Stimulated activated naive B cell treated with anti-CD40 and anti-IgM and Interleukin-4, amounts not matched to agents 10 μg/mL and 1 μg/mL and 100 μg/mL, for 72 hours (primary cell): ENCODE measurements around the gene LRRC71.

Source experiments
- ATAC-seq, 2 donors: fragments of 150-1000 bp; cut with Tn5 transposase; replicated peaks; 2 replicates each; pipeline ENCODE4 v1.10.0; 2021; ENCODE audit warnings: moderate library complexity in 1 of 2
- DNase-seq: peaks from one replicate; pipeline ENCODE4 v3.0.0; 2021
- H3K27ac Mint-ChIP-seq: one replicate; pipeline ENCODE4 v1.8.0; 2022; ENCODE audit warnings: mild to moderate bottlenecking, mixed read lengths
- H3K27me3 Mint-ChIP-seq, 2 donors: one replicate each; pipeline ENCODE4 v1.8.0; 2022; ENCODE audit warnings: mixed read lengths in 2 of 2
- H3K36me3 Mint-ChIP-seq, 2 donors: one replicate each; pipeline ENCODE4 v1.8.0; 2022; ENCODE audit warnings: mixed read lengths in 2 of 2, mild to moderate bottlenecking in 1 of 2
- H3K4me1 Mint-ChIP-seq, 2 donors: one replicate each; pipeline ENCODE4 v1.8.0; 2022; ENCODE audit warnings: mixed read lengths in 2 of 2, mild to moderate bottlenecking in 1 of 2
- H3K4me3 Mint-ChIP-seq, 2 donors: one replicate each; pipeline ENCODE4 v1.8.0; 2022; ENCODE audit warnings: mild to moderate bottlenecking in 2 of 2, mixed read lengths in 2 of 2, moderate library complexity in 1 of 2
- H3K9me3 Mint-ChIP-seq, 2 donors: one replicate each; pipeline ENCODE4 v1.8.0; 2022; ENCODE audit warnings: mixed read lengths in 2 of 2, mild to moderate bottlenecking in 1 of 2

Gene LRRC71

DNA sequence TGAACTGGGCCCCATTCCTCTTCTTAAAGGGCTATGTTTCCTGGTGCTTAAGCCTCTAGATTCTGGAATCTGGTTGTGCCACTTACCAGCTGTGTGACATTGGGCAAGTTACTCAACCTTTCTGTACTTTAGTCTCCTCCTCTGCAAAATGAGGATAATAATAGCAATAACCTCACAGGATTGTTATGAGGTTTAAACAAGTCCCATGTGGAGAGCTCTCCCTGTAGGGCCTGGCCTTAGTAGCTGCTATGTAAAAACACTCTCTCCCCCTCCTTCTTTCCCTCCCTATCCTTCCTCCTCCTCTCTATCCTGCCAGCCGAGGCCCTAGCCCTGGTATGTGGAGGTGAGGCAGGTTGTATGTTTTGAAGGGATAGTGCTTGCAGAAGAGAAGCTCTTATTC, 35.1 kb upstream of the LRRC71 start:
- no peaks in the 10 kb centered on the region for H3K36me3 Mint-ChIP-seq
- peaks cover 0 to 3% of the 10 kb centered on the region in 2 donors for H3K4me1 Mint-ChIP-seq
- no peak overlapping the region for H3K27ac Mint-ChIP-seq
- H3K9me3 Mint-ChIP-seq: no peaks in the 10 kb centered on the region
- H3K27me3 Mint-ChIP-seq: peaks cover 74 to 84% of the 10 kb centered on the region in 2 donors
- no peak for DNase-seq
- no peak for ATAC-seq
- no peak overlapping the region for H3K4me3 Mint-ChIP-seq

- H3K4me3 Mint-ChIP-seq: no peak overlapping the region
- peaks cover 72 to 85% of the 10 kb centered on the region in 2 donors for H3K27me3 Mint-ChIP-seq
- peaks cover 0 to 5% of the 10 kb centered on the region in 2 donors for H3K4me1 Mint-ChIP-seq
Observed at GRCh38 chr1:156885880-156886355, 34.5 kb upstream of the LRRC71 start.

GRCh38 chr1:156886583-156887281, 33.7 kb upstream of the LRRC71 start:
- Mint-ChIP-seq H3K27me3 (peaks cover 75 to 91% of the 10 kb centered on the region in 2 donors), H3K4me1 (peaks cover under 1 to 5% of the 10 kb centered on the region in 2 donors), H3K27ac (no peak overlapping the region), H3K36me3 (no peaks in the 10 kb centered on the region), H3K9me3 (no peaks in the 10 kb centered on the region), H3K4me3 (no peak overlapping the region)
- no peak for ATAC-seq
- DNase-seq: no peak

More at GRCh38 chr1:156885880-156886355, 34.5 kb upstream of the LRRC71 start:
- ATAC-seq (no peak), DNase-seq (no peak)
- Mint-ChIP-seq H3K9me3 (no peaks in the 10 kb centered on the region), H3K27ac (no peak overlapping the region), H3K36me3 (no peaks in the 10 kb centered on the region)

DNA sequence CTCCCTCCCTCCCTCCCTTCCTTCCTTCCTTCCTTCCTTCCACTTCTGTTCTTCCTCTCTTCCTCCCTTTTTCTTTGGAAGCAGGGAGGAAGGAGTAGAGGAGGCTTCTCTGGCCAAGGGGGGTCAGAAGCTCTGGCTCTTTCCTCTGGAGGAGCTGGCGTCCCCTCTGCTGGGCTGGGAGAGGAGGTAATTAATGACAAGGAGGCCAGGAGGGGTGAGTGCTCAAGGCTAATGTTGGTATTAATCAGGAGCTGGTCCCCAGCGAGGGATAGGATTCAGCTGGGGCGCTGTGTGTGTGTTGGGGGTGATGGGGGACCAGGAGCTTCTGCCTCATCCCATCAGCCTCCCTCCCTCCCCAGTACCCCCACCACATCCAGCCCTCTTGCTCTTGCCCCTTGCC, 33.1 kb upstream of the LRRC71 start:
- peaks cover 3 to 11% of the 10 kb centered on the region in 2 donors for H3K4me1 Mint-ChIP-seq

GRCh38 chr1:156887734-156888133, 32.7 kb upstream of the LRRC71 start:
- H3K9me3 Mint-ChIP-seq: no peaks in the 10 kb centered on the region
- DNase-seq: no peak
- no peak for ATAC-seq
- no peak overlapping the region for H3K4me3 Mint-ChIP-seq
- H3K36me3 Mint-ChIP-seq: no peaks in the 10 kb centered on the region
- no peak overlapping the region for H3K27ac Mint-ChIP-seq
- peaks cover 72 to 92% of the 10 kb centered on the region in 2 donors for H3K27me3 Mint-ChIP-seq
- peaks cover 3 to 14% of the 10 kb centered on the region in 2 donors for H3K4me1 Mint-ChIP-seq

More for the DNA sequence above, 33.1 kb upstream of the LRRC71 start:
- Mint-ChIP-seq H3K27me3 (peaks cover 73 to 91% of the 10 kb centered on the region in 2 donors), H3K9me3 (no peaks in the 10 kb centered on the region), H3K4me3 (no peak overlapping the region), H3K27ac (no peak overlapping the region), H3K36me3 (no peaks in the 10 kb centered on the region)
- no peak for DNase-seq
- no peak for ATAC-seq

DNA sequence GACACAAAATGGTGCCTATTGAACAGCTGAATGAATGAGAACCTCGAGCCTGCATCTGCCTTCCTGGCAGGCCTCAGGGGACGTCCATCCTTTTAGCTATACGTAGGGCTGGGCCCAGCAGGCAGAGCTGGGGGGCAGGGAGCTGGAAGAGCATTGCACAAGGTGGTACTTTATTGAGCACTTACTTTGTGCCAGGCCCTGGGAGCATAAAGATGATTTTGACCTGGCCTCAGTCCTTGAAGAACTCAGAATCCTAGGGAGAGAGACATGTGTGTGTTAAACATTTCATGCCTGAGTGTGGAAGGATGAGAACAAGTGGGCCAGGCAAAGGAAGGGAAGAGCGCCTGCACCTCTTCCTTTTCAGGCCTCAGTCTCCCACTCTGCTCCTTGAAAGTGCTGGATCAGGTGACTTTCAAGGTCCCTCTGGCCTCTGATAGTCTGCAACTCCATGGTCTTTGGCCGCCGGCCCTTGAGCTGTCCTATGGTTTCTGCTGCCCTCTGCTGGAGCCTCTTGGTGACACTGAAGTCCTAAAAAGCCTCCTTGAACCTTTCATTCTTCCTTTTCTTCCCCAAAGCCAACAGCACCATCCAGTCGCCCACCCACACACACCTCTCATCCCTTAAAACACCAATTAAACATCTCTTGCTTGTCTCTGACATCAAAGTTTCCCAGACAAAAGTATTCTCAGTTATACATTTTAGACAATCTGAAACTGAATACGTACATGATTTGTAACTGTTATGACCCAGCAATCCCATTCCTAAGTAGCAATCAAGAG, 30.4 kb upstream of the LRRC71 start:
- Mint-ChIP-seq H3K4me3 (no peak overlapping the region), H3K27ac (no peak overlapping the region), H3K27me3 (peaks cover 64 to 87% of the 10 kb centered on the region in 2 donors), H3K4me1 (peaks cover 3 to 18% of the 10 kb centered on the region in 2 donors), H3K9me3 (no peaks in the 10 kb centered on the region), H3K36me3 (no peaks in the 10 kb centered on the region)
- peak; percentile 43 to 56 for ATAC-seq
- peak; percentile 32 for DNase-seq

DNA sequence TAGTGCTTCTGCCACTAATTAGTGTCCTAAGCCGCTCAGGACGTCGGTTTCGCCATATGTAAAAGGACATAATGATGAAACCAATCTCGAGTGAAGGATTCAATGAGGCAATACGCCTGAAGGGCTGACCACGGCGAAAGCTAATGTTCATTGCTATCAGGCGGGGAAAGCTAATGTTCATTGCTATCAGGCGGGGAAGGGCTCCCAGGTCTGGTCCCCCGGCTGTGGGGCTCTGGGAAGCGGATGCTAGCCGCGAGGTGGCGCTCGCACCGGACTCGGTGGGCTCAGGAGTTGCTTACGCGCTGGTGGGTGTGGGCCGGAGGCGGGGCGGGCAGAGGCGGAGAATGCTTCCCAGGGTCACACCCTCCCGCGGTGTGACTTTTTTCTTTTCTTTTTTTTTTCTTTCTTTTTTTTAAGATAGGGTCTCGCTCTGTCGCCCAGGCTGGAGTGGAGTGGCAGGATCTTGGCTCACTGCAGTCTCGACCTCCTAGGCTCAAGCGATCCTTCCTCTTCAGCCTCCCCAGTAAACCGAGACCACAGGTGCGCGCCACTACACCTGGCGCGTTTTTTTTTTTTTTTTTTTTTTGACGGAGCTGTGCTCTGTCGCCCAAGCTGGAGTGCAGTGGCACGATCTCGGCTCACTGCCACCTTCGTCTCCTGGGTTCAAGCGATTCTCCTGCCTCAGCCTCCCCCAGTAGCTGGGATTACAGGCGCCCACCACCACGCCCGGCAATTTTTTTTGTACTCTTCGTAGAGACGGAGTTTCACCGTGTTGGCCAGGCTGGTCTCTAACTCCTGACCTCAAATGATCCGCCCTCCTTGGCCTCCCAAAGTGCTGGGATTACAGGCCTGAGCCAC, 28.0 kb upstream of the LRRC71 start:
- Mint-ChIP-seq H3K4me1 (peaks cover 3 to 18% of the 10 kb centered on the region in 2 donors), H3K4me3 (peak overlapping the region; percentile 56 to 62), H3K27ac (peak overlapping the region; percentile 3), H3K27me3 (peaks cover 64 to 93% of the 10 kb centered on the region in 2 donors), H3K9me3 (no peaks in the 10 kb centered on the region), H3K36me3 (no peaks in the 10 kb centered on the region)
- ATAC-seq (peak; percentile 91 to 95), DNase-seq (peak; percentile 66)

- Mint-ChIP-seq H3K4me1 (peaks cover 3 to 18% of the 10 kb centered on the region in 2 donors), H3K4me3 (peak within 1 kb of the TSS; percentile 56 to 62), H3K9me3 (no peaks in the 10 kb centered on the region), H3K27ac (peak within 1 kb of the TSS; percentile 3), H3K27me3 (peaks cover 61 to 90% of the 10 kb centered on the region in 2 donors), H3K36me3 (no peaks in the 10 kb centered on the region)
- no peak for ATAC-seq
- no peak for DNase-seq
Observed at GRCh38 chr1:156893048-156893953, 27.1 kb upstream of the LRRC71 start, which contains the start of gene PEAR1. Gene PEAR1 (plus strand): TSS chr1:156893718. CDS start chr1:156903927, 10,209 bp downstream.

GRCh38 chr1:156894001-156894400, 26.4 kb upstream of the LRRC71 start:
- Mint-ChIP-seq H3K36me3 (no peaks in the 10 kb centered on the region), H3K27ac (no peak overlapping the region), H3K27me3 (peaks cover 62 to 90% of the 10 kb centered on the region in 2 donors), H3K4me3 (no peak overlapping the region), H3K4me1 (peaks cover 3 to 18% of the 10 kb centered on the region in 2 donors), H3K9me3 (no peaks in the 10 kb centered on the region)
- DNase-seq: no peak
- ATAC-seq: no peak

DNA sequence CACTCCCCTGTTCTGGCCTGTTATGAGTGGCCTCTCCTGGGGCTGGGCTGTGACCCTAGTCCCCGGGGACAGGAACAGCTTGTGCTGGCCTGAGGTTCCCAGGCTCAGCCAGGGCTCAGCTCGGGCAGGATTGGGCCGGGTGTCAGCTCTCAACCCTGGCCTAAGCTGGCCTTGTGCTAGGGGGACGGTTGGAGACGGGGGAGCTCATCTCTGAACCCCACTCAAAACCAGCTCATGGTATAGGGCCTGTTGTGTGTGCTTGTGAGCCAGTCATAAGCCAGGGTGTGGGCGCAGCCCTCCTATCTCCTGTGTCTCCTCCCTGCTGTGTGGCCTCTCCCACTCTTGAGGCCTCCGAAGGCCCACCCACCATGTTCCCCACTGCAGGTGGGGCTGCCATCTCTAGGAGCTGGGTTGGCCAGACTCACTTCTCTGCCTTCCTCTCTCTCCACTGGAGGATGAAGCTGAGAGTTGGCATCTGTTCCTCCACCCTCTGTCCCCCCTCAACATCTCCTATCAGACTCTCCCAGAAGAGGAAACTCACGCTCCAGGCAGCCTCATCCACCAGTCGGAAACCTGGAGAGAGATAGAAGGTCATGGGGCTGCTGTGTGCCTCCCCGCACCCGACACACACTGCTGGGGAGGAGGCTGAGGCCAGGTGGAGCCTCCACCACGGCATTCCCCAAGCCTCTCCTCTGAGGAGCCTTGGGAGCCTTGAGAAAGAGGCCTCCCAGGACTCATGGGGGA, 25.5 kb upstream of the LRRC71 start:
- H3K4me1 Mint-ChIP-seq: peaks cover 3 to 18% of the 10 kb centered on the region in 2 donors
- DNase-seq: no peak

GRCh38 chr1:156895455-156895812, 25.0 kb upstream of the LRRC71 start:
- ATAC-seq (no peak), DNase-seq (no peak)
- no peaks in the 10 kb centered on the region for H3K9me3 Mint-ChIP-seq
- H3K27ac Mint-ChIP-seq: no peak overlapping the region
- H3K4me1 Mint-ChIP-seq: peaks cover 3 to 14% of the 10 kb centered on the region in 2 donors
- H3K27me3 Mint-ChIP-seq: peaks cover 52 to 87% of the 10 kb centered on the region in 2 donors
- H3K36me3 Mint-ChIP-seq: no peaks in the 10 kb centered on the region
- no peak overlapping the region for H3K4me3 Mint-ChIP-seq

More for the DNA sequence above, 25.5 kb upstream of the LRRC71 start:
- no peak overlapping the region for H3K4me3 Mint-ChIP-seq
- no peak for ATAC-seq
- H3K9me3 Mint-ChIP-seq: no peaks in the 10 kb centered on the region
- H3K27me3 Mint-ChIP-seq: peaks cover 58 to 88% of the 10 kb centered on the region in 2 donors
- no peaks in the 10 kb centered on the region for H3K36me3 Mint-ChIP-seq
- H3K27ac Mint-ChIP-seq: no peak overlapping the region

- Mint-ChIP-seq H3K4me3 (no peak overlapping the region), H3K36me3 (no peaks in the 10 kb centered on the region), H3K27ac (no peak overlapping the region), H3K4me1 (peaks cover 3 to 13% of the 10 kb centered on the region in 2 donors), H3K27me3 (peaks cover 50 to 84% of the 10 kb centered on the region in 2 donors), H3K9me3 (no peaks in the 10 kb centered on the region)
- ATAC-seq: no peak
- no peak for DNase-seq
Observed at GRCh38 chr1:156895927-156896326, 24.5 kb upstream of the LRRC71 start.
